ENCODE results near the gene SPON1. TPM values are rescaled to one million over a fixed set of nuclear protein-coding genes. Genes with fewer than 3 reads are reported as not detected.

The SPON1 gene
- 5.8 TPM for polyA plus RNA-seq (2013)

DNA sequence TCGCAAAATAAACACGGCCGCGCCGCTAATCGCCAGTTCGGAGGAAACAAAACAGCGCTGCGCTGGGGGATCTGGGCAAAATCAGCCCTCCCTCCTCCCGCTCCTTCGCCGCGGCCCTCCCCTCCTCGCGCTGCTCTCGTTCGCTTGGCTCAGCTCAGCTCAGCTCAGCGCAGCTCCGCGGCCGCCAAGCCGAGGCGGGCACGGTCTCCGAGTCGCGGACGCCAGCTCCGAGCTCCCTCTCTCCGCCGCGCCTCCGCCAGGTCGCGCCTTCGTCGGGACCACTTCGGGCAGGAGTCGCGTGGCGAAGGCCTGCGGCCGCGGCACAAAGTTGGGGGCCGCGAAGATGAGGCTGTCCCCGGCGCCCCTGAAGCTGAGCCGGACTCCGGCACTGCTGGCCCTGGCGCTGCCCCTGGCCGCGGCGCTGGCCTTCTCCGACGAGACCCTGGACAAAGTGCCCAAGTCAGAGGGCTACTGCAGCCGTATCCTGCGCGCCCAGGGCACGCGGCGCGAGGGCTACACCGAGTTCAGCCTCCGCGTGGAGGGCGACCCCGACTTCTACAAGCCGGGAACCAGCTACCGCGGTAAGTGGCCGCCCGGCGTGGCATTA, at the start of gene SPON1:
TSS of gene SPON1 (plus strand) at position 162 of the 607 bp plus-strand sequence. CDS start at position 344, 182 bp downstream.
- POLR2A ChIA-PET, result no interaction called here
- WGBS (ENCODE audit: insufficient coverage), result under 1% methylated on average over 63 of the region's 74 CpGs
- H3K4me3 ChIP-seq (ENCODE audit: control insufficient read depth in 1 of 7, extremely low read depth in 1 of 7, insufficient read depth in 4 of 7, low read depth in 2 of 7, low read length in 6 of 7), result peak within 1 kb of the TSS; percentile 13 to 63 (median 50)

DNA sequence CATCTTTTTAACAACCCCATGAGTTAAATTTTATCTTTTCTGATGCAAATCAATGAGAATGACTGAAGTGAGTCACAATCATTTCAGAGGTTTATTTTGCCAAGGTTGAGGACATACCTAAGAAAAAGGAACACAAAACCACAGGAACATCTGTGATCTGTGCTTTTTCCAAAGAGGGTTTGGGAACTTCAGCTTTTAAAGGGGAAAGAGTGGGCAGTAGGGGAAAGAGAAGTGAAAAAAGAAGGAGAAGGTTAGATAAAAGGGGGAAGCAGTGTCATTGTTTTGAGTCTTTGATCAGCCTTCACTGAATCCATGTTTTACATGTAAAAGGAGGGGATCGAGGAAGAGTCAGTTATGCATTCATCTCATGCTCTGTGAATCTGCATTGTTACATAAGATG, 45.3 kb upstream of the SPON1 start:
- no peak for DNase-seq
- POLR2A ChIA-PET, result no interaction called here
- Histone ChIP-seq H3K27ac (ENCODE audit: insufficient read depth in 1 of 2, low read depth in 1 of 2, low read length in 2 of 2, poor library complexity in 1 of 2, severe bottlenecking in 2 of 2) (no peak overlapping the region), H3K4me1 (ENCODE audit: control extremely low read depth in 1 of 4, control insufficient read depth in 4 of 4, insufficient read depth in 4 of 4, low read length in 3 of 4) (peaks cover 0 to 14% (median 4%) of the 10 kb centered on the region in 4 experiments), H3K27me3 (replicated peaks in 2 of 5; ENCODE audit: control insufficient read depth in 4 of 5, insufficient read depth in 5 of 5, low read length in 4 of 5) (no peaks in the 10 kb centered on the region), H3K4me3 (ENCODE audit: control insufficient read depth in 1 of 7, extremely low read depth in 1 of 7, insufficient read depth in 4 of 7, low read depth in 2 of 7, low read length in 6 of 7) (no peak overlapping the region), H3K9me3 (ENCODE audit: control extremely low read depth in 1 of 5, control insufficient read depth in 4 of 5, insufficient read depth in 2 of 5, low read depth in 1 of 5, low read length in 4 of 5) (no peaks in the 10 kb centered on the region), H3K36me3 (ENCODE audit: control insufficient read depth in 4 of 4, insufficient read depth in 4 of 4, low read length in 3 of 4) (no peaks in the 10 kb centered on the region)
- CTCF ChIA-PET, result no interaction called here
- 100% methylated on average over 1 of the region's 1 CpG for WGBS (ENCODE audit: insufficient coverage)

More for the DNA sequence above, at the start of gene SPON1:
- Histone ChIP-seq H3K9me3 (ENCODE audit: control extremely low read depth in 1 of 5, control insufficient read depth in 4 of 5, insufficient read depth in 2 of 5, low read depth in 1 of 5, low read length in 4 of 5) (no peaks in the 10 kb centered on the region), H3K27ac (ENCODE audit: insufficient read depth in 1 of 2, low read depth in 1 of 2, low read length in 2 of 2, poor library complexity in 1 of 2, severe bottlenecking in 2 of 2) (no peak within 1 kb of the TSS), H3K36me3 (ENCODE audit: control insufficient read depth in 4 of 4, insufficient read depth in 4 of 4, low read length in 3 of 4) (no peaks in the 10 kb centered on the region), H3K27me3 (replicated peaks in 2 of 5; ENCODE audit: control insufficient read depth in 4 of 5, insufficient read depth in 5 of 5, low read length in 4 of 5) (peaks cover 17 to 88% (median 48%) of the 10 kb centered on the region in 5 experiments), H3K4me1 (ENCODE audit: control extremely low read depth in 1 of 4, control insufficient read depth in 4 of 4, insufficient read depth in 4 of 4, low read length in 3 of 4) (peaks cover 0 to 28% (median 21%) of the 10 kb centered on the region in 4 experiments)
- DNase-seq, result peak; percentile 48 to 73 (median 66)
- CTCF ChIA-PET, result interaction anchor here (1.1 to 2.8 kb wide), 3 partner anchors 11 to 187 kb away, joined by 4 to 15 read pairs (median 5); no protein-coding TSS in a partner anchor

DNA sequence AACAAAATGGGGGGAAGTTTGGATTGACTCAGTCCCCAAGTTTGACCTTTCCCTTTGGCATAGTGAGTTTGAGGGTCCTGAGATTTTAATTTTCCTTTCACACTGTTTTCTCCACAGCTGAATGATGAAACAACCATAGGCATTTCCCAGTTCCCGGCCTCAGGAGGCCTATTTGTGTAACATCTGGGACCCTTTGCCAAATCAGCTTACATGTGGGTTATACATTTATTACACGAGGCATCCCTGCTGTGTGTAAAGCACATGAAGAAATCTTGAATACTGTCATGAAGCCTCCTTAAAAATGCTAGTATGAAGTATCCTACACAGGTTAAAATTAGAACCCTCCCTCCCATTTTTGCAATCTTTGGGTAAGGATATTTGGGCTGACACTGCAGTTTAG, 44.6 kb upstream of the SPON1 start:
- H3K27ac ChIP-seq (ENCODE audit: insufficient read depth in 1 of 2, low read depth in 1 of 2, low read length in 2 of 2, poor library complexity in 1 of 2, severe bottlenecking in 2 of 2), result no peak overlapping the region
- WGBS (ENCODE audit: insufficient coverage), result no CpG with 5 or more reads among the region's 2 CpGs
- ChIA-PET POLR2A (no interaction called here), CTCF (no interaction called here)
- no peak overlapping the region for H3K4me3 ChIP-seq (ENCODE audit: control insufficient read depth in 1 of 7, extremely low read depth in 1 of 7, insufficient read depth in 4 of 7, low read depth in 2 of 7, low read length in 6 of 7)
- no peaks in the 10 kb centered on the region for H3K9me3 ChIP-seq (ENCODE audit: control extremely low read depth in 1 of 5, control insufficient read depth in 4 of 5, insufficient read depth in 2 of 5, low read depth in 1 of 5, low read length in 4 of 5)
- no peaks in the 10 kb centered on the region for H3K27me3 ChIP-seq (replicated peaks in 2 of 5; ENCODE audit: control insufficient read depth in 4 of 5, insufficient read depth in 5 of 5, low read length in 4 of 5)
- no peaks in the 10 kb centered on the region for H3K36me3 ChIP-seq (ENCODE audit: control insufficient read depth in 4 of 4, insufficient read depth in 4 of 4, low read length in 3 of 4)
- peaks cover 0 to 20% (median 10%) of the 10 kb centered on the region in 4 experiments for H3K4me1 ChIP-seq (ENCODE audit: control extremely low read depth in 1 of 4, control insufficient read depth in 4 of 4, insufficient read depth in 4 of 4, low read length in 3 of 4)
- DNase-seq, result no peak

GRCh38 chr11:13920756-13921155, 41.8 kb upstream of the SPON1 start:
- H3K4me1 ChIP-seq (ENCODE audit: control extremely low read depth in 1 of 4, control insufficient read depth in 4 of 4, insufficient read depth in 4 of 4, low read length in 3 of 4), result peaks cover 13 to 49% (median 33%) of the 10 kb centered on the region in 4 experiments
- no peak for DNase-seq
- H3K36me3 ChIP-seq (ENCODE audit: control insufficient read depth in 4 of 4, insufficient read depth in 4 of 4, low read length in 3 of 4), result no peaks in the 10 kb centered on the region
- H3K27ac ChIP-seq (ENCODE audit: insufficient read depth in 1 of 2, low read depth in 1 of 2, low read length in 2 of 2, poor library complexity in 1 of 2, severe bottlenecking in 2 of 2), result no peak overlapping the region
- H3K4me3 ChIP-seq (ENCODE audit: control insufficient read depth in 1 of 7, extremely low read depth in 1 of 7, insufficient read depth in 4 of 7, low read depth in 2 of 7, low read length in 6 of 7), result no peak overlapping the region
- CTCF ChIA-PET, result interaction anchor here (0.8 kb wide), 1 partner anchor 227 kb away, joined by 3 read pairs; no protein-coding TSS in a partner anchor
- WGBS (ENCODE audit: insufficient coverage), result 100% methylated on average over 2 of the region's 3 CpGs
- POLR2A ChIA-PET, result no interaction called here
- no peaks in the 10 kb centered on the region for H3K9me3 ChIP-seq (ENCODE audit: control extremely low read depth in 1 of 5, control insufficient read depth in 4 of 5, insufficient read depth in 2 of 5, low read depth in 1 of 5, low read length in 4 of 5)
- no peaks in the 10 kb centered on the region for H3K27me3 ChIP-seq (replicated peaks in 2 of 5; ENCODE audit: control insufficient read depth in 4 of 5, insufficient read depth in 5 of 5, low read length in 4 of 5)

DNA sequence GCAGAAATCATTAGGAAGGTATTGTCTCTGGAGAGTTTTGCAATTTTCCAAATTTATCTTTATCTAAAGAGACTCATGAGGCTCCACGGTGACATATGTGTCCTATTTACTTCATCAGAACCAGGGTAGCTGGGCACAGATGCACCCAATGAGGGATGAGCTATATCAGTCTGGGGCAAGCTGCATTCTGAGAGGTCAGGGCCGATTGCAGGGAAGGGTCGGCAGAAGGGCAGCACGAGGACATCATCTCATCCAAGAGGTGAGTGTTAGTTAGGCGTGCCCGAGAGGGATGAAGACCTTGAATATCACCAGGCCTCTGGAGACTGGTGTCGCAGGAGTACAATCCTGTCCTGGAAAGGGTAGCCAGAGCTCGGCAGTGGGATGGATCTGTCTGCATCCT, 41.0 kb upstream of the SPON1 start:
- POLR2A ChIA-PET, result no interaction called here
- Histone ChIP-seq H3K36me3 (ENCODE audit: control insufficient read depth in 4 of 4, insufficient read depth in 4 of 4, low read length in 3 of 4) (no peaks in the 10 kb centered on the region), H3K4me1 (ENCODE audit: control extremely low read depth in 1 of 4, control insufficient read depth in 4 of 4, insufficient read depth in 4 of 4, low read length in 3 of 4) (peaks cover 13 to 52% (median 33%) of the 10 kb centered on the region in 4 experiments), H3K9me3 (ENCODE audit: control extremely low read depth in 1 of 5, control insufficient read depth in 4 of 5, insufficient read depth in 2 of 5, low read depth in 1 of 5, low read length in 4 of 5) (no peaks in the 10 kb centered on the region), H3K27me3 (replicated peaks in 2 of 5; ENCODE audit: control insufficient read depth in 4 of 5, insufficient read depth in 5 of 5, low read length in 4 of 5) (no peaks in the 10 kb centered on the region), H3K27ac (ENCODE audit: insufficient read depth in 1 of 2, low read depth in 1 of 2, low read length in 2 of 2, poor library complexity in 1 of 2, severe bottlenecking in 2 of 2) (no peak overlapping the region), H3K4me3 (ENCODE audit: control insufficient read depth in 1 of 7, extremely low read depth in 1 of 7, insufficient read depth in 4 of 7, low read depth in 2 of 7, low read length in 6 of 7) (no peak overlapping the region)
- 87% methylated on average over 8 of the region's 8 CpGs for WGBS (ENCODE audit: insufficient coverage)
- DNase-seq, result no peak
- CTCF ChIA-PET, result interaction anchor here (0.7 to 0.8 kb wide), 2 partner anchors 34 to 226 kb away, joined by 3 read pairs; no protein-coding TSS in a partner anchor

- H3K36me3 ChIP-seq (ENCODE audit: control insufficient read depth in 4 of 4, insufficient read depth in 4 of 4, low read length in 3 of 4), result no peaks in the 10 kb centered on the region
- no peaks in the 10 kb centered on the region for H3K27me3 ChIP-seq (replicated peaks in 2 of 5; ENCODE audit: control insufficient read depth in 4 of 5, insufficient read depth in 5 of 5, low read length in 4 of 5)
- no CpG with 5 or more reads among the region's 1 CpG for WGBS (ENCODE audit: insufficient coverage)
- no peak for DNase-seq
- ChIA-PET POLR2A (no interaction called here), CTCF (interaction anchor here (2.0 kb wide), 1 partner anchor 33 kb away, joined by 4 read pairs; no protein-coding TSS in a partner anchor)
- H3K27ac ChIP-seq (ENCODE audit: insufficient read depth in 1 of 2, low read depth in 1 of 2, low read length in 2 of 2, poor library complexity in 1 of 2, severe bottlenecking in 2 of 2), result peak overlapping the region in 1 of 2 experiments; percentile 30
- no peaks in the 10 kb centered on the region for H3K9me3 ChIP-seq (ENCODE audit: control extremely low read depth in 1 of 5, control insufficient read depth in 4 of 5, insufficient read depth in 2 of 5, low read depth in 1 of 5, low read length in 4 of 5)
- peaks cover 13 to 47% (median 33%) of the 10 kb centered on the region in 4 experiments for H3K4me1 ChIP-seq (ENCODE audit: control extremely low read depth in 1 of 4, control insufficient read depth in 4 of 4, insufficient read depth in 4 of 4, low read length in 3 of 4)
- H3K4me3 ChIP-seq (ENCODE audit: control insufficient read depth in 1 of 7, extremely low read depth in 1 of 7, insufficient read depth in 4 of 7, low read depth in 2 of 7, low read length in 6 of 7), result no peak overlapping the region
Observed at GRCh38 chr11:13923182-13923581, 39.3 kb upstream of the SPON1 start.
